OCI-LY3 (cell line): ENCODE measurements around the gene GUF1.

Experiments
- CTCF ChIP-seq: fragments of 200-600, 300-600 bp; sonication (generic); IDR thresholded peaks from 2 replicates; pipeline ENCODE4 v1.5.1; 2014; ENCODE audit warnings: antibody characterized with exemption, low read length, low read depth
- EZH2phosphoT487 ChIP-seq: fragments of 200-600 bp; shearing (Covaris generic); IDR thresholded peaks from 2 replicates; pipeline ENCODE4 v1.6.1; 2018; ENCODE audit warnings: antibody characterized with exemption, mixed run types, low read depth

GRCh38 chr4:44663539-44664263, 14.5 kb upstream of the GUF1 start:
- no peak for TF ChIP-seq CTCF
- no peak for TF ChIP-seq EZH2phosphoT487
